GM19023 (cell line): Measurements from ENCODE around the gene QSER1.

Experiments
- ATAC-seq: cut with Tn5 transposase; IDR thresholded peaks from one replicate; pipeline ENCODE4 v1.9.1; 2021; ENCODE audit warnings: mild to moderate bottlenecking, moderate library complexity; ENCODE audit not compliant: unreplicated experiment

The QSER1 gene

DNA sequence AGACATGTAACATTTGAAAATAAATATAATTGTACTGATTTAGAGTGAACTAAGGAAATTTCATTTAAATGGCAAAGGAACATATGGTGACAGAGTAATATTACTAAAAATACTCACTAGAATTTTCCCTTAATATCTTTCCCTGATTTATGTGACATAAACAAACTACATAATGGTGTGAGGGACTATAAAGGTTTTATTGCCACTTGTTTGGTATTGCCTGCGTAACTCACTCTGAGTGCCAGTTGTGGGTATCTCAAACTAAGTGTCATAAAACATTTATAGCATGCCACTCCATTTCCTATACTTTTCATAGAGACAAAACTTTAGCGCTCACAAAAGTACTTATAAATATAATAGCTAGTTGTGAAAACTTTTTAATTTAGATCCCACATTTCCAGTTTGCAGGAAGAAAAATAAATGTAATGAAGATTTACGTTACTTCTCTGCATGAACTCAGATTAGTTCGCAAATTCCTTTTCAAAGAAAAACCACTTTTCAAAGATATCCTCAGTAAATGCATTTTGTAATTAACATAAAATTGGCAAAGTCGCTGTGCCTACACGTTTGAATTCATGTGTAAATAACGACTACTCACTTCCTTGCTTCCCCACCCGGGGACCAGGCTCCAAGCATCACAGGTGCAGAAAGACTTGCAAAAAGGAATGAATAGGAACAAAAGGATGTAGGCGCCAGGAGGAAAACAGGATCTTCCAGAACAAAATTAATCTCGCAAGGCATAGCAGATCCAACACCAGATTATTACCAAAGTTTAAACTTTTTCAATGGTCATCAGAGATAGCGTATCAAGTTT lies 1.6 kb upstream of the QSER1 start:
- no peak for ATAC-seq

DNA sequence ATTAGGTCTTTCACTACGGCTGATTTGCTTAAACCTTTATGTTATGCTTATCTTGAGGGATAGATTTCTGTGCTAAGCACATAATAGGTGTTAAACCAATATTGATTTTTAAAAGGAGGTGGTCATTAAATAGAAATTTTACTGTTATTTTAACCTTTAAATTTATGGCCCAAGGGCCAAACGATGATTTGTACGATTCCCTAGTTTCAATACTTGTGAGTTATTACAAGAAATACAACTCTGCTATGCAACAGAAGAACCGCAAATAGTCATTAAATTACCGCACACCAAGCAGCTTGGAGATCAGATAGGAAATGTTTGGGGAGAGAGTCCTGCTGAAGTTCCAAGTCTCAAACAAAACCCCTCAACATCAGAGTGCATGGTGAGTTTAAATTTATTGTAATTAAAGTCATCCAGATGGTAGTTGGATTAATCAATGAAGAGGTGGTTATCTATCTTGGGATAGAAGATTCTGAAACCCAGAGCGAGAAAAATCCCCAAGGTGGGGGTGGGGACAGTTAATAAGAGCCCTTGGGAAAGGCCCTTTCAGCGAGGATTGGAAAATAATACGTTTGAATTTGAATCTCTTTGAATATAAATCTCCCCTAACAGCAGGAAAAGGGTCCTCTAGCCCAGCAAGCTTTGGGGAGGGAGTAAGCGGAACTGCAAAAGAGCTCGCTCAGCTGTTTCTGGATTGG lies 805 bp upstream of the QSER1 start:
- ATAC-seq, result no peak

DNA sequence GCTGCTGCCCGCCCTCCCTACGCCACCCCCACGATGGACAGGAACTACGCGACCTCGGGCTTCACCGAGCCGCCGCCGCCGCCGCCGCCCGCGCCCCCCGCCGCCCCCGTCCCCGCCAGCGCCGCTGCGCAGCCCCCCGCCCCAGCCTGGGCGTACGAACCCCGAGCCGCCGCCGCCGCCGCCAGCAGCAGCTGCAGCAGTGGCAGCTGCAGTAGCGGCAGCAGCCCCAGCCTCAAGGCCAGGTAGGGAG lies 407 bp downstream of the QSER1 start:
- no peak for ATAC-seq

DNA sequence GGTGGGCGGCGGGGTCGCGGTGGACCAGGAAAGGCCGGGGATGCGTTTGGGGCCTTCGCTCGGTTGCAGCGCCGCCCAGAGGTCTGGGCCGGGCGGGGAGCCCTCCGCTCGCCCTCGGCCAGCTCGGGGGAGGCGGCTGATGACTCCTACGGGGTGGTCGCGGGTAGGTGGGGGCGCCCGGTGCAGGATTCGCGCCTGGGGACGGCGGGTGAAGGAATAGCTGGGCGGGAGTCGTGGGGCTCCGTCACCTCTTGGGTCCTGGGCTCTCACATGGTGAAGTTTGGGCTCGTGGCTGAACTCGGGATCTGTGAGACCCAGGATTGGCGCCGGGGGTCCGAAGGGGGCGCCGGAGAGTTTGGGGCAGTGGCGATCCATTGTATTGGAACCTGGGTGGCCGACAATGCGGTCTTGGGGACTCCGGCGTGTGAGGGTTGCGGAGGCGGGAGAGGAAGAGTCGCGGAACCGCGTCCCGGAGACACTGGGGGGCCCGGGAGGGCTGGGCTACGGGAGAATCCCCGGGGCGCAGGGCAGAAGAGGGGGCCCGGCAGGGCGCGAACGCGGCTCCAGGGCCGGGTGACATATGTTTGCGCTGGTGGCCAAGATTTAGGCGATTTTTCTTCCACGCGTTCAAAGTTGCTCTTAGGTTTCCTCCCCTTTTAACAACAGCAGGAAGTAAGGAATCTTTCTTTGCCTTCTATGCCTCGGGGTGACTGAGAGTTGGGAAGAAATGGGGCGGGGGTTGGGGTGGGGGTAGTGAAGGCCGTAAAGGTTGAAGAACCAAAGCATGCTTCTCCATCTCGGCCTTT lies 935 bp downstream of the QSER1 start:
- ATAC-seq, result peak; percentile 34

DNA sequence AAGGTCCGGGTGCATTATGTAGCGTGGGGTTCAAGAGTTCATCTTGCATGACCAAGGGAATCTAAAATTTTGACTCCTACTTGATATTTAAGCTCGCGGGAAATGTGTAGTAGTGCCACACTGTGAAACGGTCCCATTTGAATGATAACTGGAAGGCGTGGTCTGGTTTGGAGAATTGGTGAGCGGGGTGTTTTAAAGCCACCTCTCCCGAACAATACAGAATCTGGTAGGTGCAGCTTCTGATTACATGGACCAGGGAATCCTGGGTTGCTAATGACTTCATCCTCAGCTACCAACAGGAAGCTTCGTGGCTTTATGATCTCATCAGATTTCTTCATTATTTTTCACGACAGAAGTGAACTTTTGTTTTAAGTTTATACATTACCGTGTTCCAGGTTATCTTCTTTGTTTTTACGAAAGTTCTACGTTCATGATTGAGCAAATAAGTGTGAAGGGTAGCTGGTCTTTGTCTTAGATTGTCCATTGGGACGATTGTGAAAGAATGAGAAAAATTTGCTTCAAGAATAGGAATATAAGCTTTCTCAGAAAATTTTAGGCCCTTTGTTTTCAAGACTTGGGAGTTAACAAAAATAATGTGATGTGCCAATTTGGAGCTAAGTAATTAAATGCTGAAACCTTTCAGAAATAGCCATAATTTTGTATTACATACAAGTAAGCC lies 1.7 kb downstream of the QSER1 start:
- no peak for ATAC-seq

DNA sequence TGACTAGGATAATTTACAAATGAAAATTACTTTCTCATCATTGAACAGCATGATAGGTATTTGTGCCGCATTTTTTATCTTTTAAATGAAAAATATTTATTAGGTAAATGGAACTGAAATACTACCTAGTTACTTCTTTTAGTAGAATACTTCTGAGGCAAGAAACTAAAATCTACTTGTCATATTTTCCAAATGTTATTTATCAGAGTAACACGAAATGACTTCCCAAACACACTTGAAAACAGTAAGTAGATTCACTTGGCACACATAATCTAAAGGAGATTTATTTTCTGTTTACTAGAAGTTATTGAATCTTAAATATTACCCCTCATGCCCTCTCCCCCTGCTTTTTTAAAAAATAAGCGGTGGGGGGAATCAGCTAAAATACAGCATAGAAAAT lies 2.3 kb downstream of the QSER1 start:
- ATAC-seq, result no peak

DNA sequence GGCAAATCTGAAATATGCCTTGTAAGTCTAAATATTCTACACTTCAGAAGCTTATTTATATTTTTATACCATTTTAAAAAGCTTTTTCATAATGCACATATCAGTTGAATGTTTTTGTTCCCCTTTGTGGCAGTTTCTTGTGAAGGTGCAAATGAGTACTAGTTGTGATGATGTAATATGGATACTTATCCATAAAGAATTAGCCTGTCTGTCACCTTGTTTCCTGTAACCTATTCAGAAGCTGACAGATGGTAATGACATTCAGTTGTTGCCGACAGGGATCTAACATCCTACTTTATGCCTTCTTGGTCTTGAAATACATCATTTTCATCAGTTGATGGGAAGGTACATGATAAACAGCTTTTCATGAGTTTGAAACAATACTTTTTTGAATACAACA lies 2.9 kb downstream of the QSER1 start:
- no peak for ATAC-seq

DNA sequence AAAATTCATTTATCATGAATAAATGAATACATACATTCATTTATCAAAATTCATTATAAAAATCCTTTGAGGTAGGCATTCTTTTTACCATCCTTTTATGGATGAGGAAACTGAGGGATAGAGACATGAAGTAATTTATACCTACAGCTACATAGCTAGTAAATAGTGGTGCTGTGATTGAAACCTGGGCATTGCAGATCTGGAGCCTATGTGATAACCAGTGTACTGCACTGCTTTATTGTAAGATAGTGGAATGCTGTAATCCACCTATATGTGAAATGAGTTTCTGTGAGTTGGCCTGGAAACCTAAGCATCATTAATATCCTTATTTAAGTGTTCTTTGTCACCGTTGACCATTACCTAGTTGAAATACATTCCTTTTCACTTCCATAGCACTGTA lies 4.5 kb downstream of the QSER1 start:
- no peak for ATAC-seq

DNA sequence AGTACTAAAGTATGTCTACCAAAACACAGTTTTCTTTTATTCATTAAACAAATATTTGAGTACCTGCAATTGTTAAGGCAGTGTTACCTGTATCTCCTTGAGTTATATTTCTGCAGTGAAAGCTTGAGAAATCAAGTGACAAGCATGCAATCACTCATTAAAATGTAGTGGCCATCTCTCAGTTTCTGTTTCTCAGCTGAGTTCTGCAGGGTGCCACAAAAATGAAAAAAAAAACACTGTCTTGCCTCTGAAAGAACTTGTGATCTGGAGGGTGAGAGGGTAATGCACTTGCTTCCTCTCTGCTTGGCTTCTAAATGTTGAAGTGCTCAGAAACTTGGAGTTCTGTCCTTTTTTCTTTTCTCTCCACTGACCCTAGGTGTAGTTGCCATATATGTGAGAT lies 6.8 kb downstream of the QSER1 start:
- ATAC-seq, result peak; percentile 68

DNA sequence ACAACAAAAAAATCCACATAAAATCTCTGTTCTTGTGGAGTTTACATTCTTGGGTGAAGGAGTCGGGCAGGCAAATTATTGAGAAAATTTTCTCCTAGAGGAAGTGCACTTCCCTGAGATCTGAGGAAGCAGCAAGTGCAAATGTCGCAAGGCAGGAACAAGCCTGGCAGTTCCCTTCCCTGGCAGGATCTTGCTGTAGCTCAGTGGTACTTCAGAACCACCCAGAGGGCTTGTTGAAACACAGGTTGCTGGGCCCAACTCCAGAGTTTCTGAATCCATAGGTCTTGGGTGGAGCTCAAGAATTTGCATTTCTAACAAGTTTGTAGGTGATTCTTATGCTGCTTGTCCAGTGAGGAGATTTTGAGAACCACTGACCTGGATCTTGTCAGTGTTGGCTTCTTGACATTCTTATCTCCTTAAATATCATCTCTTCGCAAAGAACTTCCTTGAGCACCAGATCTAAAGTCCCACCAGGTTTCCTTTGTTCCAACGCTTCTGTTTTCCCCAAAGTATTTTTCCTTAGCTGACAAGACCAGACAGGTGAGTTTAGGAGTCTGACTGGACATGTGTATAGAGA lies 9.6 kb downstream of the QSER1 start:
- ATAC-seq, result no peak

DNA sequence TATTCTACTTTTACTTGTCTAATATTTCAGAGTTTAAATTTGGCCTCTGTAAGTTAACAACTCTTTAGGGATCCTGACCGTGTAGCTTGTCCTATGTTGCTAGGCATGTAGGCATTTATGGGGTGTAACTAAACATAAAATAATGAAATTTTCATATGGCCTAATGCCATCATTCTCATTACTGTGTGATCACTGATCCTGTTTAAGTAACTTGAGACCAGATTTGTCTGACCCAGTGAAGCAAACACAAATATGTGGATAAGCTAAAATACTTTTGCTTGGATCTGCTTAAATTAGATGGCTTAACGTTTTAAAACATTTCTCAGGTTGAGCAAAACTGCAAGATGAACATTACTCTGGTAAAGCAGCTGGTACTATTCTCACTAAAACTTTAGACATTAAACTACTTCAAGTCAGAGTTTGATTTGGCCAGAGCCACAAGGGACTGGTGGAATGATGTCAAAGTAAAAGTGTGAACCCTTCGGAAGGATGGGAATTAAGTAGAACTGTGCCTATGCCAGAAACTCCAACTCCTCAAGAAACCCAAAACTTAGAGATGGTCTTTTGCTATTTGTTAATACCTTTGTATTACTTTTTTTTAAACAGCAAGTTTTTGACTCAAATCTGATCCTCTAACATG lies 12.5 kb downstream of the QSER1 start:
- ATAC-seq, result no peak

DNA sequence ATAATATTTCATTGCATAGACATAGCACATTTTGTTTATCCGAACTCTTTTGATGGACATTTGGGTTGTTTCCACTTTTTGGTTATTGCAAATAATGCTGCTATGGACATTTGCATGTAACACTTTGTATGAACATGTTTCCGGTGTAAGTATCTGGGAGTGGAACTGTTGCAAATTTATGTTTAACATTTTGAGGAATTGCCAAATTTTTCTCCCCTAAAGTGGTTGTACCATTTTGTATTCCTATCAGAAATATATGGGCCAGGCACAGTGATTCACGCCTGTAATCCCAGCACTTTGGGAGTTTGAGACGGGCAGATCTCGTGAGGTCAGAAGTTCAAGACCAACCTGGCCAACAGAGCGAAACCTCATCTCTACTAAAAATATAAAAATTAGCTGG lies 16.0 kb downstream of the QSER1 start:
- ATAC-seq, result no peak

DNA sequence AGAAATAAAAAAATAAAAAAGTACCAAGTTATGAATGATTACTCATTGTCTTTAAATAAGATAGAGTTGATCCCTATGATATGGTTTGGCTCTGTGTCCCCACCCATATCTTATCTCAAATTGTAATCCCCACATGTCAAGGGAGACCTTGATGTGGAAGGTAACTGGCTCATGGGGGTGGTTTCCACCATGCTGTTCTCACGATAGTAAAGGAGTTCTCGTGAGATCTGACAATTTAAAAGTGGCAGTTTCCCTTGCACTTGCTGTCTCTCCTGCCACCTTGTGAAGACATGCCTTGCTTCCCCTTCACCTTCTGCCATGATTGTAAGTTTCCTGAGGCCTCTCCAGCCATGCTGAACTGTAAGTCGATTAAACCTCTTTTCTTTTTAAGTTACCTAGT lies 18.8 kb downstream of the QSER1 start:
- no peak for ATAC-seq

DNA sequence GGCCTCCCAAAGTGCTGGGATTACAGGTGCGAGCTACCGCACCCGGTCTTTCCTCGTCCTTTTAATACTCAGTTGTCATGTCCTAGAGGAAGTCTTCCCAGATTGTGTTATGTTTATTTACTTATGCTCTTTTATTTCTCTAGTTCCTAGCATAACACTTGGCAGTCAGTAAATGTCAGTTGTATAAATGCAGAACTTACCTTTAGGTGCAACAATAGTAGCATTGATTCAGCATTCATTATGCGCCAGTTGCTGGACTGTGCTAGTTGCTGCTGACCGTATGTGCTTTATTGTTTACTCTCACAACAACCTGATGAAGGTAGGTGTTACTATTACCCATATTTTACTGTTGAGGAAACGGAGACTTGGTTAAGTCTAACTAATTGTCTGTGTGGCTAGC lies 20.8 kb downstream of the QSER1 start:
- no peak for ATAC-seq

DNA sequence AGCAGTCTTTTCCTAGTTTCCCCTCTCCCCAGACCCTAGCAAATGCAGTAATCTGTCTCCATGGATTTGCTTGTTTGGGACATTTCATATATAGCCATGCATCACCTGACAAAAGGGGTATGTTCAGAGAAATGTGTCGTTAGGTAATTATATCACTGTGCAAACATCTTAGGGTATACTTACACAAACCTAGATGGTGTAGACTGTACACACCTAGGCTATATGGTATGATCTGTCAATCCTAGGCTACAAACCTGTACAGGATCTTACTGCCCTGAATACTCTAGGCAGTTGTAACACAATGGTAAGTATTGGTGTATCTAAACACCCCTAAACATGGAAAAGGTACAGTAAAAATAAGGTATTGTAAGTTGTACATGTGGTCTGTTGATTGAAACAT lies 23.8 kb downstream of the QSER1 start:
- no peak for ATAC-seq

DNA sequence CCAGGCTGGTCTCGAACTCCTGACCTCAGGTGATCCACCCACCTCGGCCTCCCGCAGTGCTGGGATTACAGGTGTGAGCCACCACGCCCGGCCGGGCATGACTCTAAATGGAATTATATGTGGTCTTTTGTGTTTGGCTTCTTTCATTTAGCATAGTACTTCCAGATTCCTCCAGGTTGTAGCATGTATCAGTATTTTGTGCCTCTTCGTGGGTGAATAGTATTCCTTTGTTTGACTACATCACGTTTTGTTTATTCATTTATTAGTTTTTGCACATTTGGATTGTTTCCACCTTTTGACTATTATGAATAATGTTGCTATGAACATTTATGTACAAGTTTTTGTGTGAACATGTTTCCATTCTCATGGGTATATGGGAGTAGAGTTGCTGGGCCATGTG lies 24.4 kb downstream of the QSER1 start:
- ATAC-seq, result no peak

DNA sequence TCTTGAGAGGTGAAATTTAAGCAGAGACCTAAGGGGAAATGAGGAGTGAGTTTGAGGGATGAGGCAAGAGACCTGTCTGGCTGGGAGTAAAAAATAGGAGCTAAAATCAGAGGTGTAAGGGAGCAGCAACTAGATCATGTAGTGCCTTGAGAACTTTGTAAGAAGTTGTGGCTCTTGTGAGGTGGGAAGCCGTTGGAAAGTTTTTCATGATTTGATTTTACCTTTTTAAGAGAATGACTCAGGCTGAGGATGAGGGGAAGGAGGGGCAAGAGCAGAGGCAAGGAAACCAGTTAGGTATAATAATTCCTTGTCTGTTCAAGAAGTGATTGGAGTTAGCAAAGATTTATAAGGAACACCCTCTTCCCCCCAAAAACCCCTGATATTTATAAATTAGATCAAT lies 25.8 kb downstream of the QSER1 start:
- no peak for ATAC-seq

DNA sequence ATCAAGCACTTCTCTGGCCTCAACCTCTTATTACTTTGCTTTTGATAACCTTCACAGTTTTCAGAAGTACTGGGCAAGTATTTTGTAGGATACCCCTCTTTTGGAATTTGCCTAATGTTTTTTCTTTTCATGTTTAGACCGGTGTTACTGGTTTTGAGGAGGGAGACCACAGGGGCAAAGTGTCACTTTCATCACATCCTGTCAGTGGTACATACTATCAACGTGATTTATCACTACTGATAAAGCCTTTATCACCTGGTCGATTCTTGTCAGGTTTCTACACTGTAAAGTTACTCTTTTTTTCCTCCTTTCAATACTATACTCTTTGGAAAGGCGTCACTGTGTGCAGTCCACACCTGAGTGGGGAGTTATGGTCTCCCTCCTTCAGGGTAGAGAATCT lies 26.7 kb downstream of the QSER1 start:
- no peak for ATAC-seq

DNA sequence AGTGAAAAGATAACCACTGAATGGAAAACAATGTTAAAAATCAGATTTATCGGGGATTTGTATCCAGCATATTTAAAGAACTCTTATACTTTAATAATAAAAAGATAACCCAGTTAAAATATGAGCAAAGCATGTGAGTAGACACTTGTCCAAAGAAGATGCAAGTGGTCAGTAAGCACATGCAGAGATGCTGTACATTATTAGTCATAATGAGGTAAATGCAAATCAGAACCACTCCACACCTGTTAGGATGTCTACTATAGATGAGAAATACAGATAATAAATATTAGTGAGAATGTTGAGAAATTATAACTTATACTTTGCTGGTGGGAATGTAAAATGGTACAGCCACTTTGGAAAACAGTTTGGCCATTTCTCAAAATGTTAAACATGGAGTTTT lies 28.0 kb downstream of the QSER1 start:
- no peak for ATAC-seq

DNA sequence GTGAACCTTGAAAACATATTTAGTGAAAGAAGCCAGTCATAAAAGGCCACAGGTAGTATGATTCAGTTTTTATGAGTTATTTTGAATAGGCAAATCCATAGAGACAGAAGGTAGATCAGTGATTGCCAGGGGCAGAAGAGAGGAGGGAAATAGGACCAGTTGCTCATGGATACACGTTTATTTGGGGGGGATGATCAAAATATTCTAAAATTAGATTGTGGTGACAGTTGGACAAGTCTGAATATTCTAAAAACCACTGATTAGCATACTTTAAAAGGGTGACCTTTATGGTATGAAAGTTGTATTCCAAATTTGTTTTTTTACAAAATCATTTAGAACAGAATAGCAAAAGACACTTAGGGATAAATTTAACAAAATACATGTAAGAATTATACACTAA lies 28.6 kb downstream of the QSER1 start:
- ATAC-seq, result no peak

DNA sequence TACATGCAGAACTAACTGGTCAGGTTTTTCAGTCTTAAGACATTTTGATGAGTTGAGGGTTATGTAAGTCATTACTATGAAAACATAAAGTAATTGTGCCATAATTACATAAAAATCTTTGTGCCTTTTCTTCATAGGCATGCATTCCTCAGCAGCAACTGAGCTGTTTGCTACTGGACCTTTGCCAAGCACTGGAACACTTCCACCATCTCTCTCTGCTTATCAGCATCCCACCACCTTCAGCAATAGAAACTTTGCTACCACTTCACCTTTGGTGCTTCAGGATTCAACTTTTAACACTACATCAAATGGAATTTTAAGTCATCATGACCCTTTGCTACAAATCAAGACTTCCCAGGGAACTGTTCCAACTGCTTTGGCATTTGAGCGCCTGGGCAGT lies 39.0 kb downstream of the QSER1 start:
- no peak for ATAC-seq
